Osteocyte (in vitro differentiated cells): ENCODE results near the gene HLX. TPM values are rescaled to one million over a fixed set of nuclear protein-coding genes. Genes with fewer than 3 reads are reported as not detected.

Source experiments
- DNase-seq: peaks from one replicate; pipeline ENCODE4 v3.0.0; 2021; ENCODE audit warnings: mixed read lengths; ENCODE audit not compliant: unreplicated experiment; ENCODE audit errors: extremely low spot score
- H3K27ac Mint-ChIP-seq: one replicate; pipeline ENCODE4 v1.8.0; 2021; ENCODE audit warnings: mild to moderate bottlenecking, mixed read lengths; ENCODE audit not compliant: unreplicated experiment
- H3K27me3 Mint-ChIP-seq: one replicate; pipeline ENCODE4 v1.8.0; 2021; ENCODE audit warnings: mixed read lengths; ENCODE audit not compliant: unreplicated experiment
- H3K36me3 Mint-ChIP-seq: one replicate; pipeline ENCODE4 v1.8.0; 2021; ENCODE audit warnings: mixed read lengths; ENCODE audit not compliant: unreplicated experiment
- H3K4me1 Mint-ChIP-seq: one replicate; pipeline ENCODE4 v1.8.0; 2021; ENCODE audit warnings: mixed read lengths; ENCODE audit not compliant: unreplicated experiment
- H3K4me3 Mint-ChIP-seq: one replicate; pipeline ENCODE4 v1.8.0; 2021; ENCODE audit warnings: mild to moderate bottlenecking, moderate library complexity, mixed read lengths; ENCODE audit not compliant: unreplicated experiment
- H3K9me3 Mint-ChIP-seq: one replicate; pipeline ENCODE4 v1.8.0; 2021; ENCODE audit warnings: mixed read lengths; ENCODE audit not compliant: unreplicated experiment
- total RNA-seq: library from RNA; stranded (reverse); gene quantifications from 2 replicates; pipeline ENCODE4 v1.2.1, GENCODE V29; 2021
- TF ChIP-seq, protein P1 (sequence below): fragments of 200-600 bp; sonication (generic); IDR thresholded peaks from 2 replicates; pipeline ENCODE4 v1.5.0; 2021; ENCODE audit warnings: antibody characterized with exemption, mild to moderate bottlenecking, moderate library complexity

The HLX gene
- total RNA-seq, 1 donor from 2014 or later: 0.54 TPM

DNA sequence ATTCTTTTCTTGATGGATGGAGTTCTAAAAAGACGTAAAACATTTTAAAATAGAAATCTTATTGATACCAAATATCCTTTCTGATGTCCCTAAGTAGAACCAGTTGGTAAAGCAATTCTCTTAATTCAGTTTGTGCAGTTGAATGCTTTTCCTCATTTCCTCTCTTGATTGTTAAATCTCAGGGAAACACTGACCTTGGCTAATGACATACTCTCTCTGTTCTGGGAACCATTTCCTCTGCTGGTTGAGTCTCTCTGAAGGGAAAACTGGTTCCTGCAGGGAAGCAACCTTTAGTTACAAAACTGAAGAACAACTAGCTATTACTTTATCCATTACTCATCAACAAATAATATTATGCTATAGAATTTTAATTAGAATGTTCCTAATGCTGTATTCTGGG, 36.7 kb downstream of the HLX start:
- Mint-ChIP-seq H3K36me3 (no peaks in the 10 kb centered on the region), H3K9me3 (no peaks in the 10 kb centered on the region), H3K4me3 (no peak overlapping the region), H3K27ac (no peak overlapping the region), H3K27me3 (peaks cover 27% of the 10 kb centered on the region), H3K4me1 (no peaks in the 10 kb centered on the region)
- DNase-seq: no peak
- TF ChIP-seq, protein P1, sequence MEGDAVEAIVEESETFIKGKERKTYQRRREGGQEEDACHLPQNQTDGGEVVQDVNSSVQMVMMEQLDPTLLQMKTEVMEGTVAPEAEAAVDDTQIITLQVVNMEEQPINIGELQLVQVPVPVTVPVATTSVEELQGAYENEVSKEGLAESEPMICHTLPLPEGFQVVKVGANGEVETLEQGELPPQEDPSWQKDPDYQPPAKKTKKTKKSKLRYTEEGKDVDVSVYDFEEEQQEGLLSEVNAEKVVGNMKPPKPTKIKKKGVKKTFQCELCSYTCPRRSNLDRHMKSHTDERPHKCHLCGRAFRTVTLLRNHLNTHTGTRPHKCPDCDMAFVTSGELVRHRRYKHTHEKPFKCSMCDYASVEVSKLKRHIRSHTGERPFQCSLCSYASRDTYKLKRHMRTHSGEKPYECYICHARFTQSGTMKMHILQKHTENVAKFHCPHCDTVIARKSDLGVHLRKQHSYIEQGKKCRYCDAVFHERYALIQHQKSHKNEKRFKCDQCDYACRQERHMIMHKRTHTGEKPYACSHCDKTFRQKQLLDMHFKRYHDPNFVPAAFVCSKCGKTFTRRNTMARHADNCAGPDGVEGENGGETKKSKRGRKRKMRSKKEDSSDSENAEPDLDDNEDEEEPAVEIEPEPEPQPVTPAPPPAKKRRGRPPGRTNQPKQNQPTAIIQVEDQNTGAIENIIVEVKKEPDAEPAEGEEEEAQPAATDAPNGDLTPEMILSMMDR: no peak

DNA sequence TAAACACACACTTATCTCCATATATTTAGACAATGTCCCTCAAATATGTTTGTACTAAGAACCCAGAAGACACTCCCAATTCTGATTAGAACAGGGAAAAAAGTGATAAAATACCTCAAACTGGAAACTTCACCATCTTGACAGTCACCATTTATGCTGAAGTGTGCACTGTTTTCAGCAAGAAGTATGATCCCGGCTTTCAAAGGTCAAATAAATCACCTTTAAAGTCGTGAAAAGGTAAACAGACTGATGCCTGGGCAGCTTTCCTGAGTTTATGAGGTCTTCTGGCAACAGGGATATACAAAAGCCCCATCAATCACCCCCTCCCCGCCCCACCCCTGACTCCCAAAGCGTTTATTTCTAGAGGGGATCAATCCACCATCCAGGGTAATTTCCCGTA, 37.9 kb downstream of the HLX start:
- Mint-ChIP-seq H3K27me3 (peaks cover 23% of the 10 kb centered on the region), H3K9me3 (no peaks in the 10 kb centered on the region)
- TF ChIP-seq, protein P1: no peak

DNA sequence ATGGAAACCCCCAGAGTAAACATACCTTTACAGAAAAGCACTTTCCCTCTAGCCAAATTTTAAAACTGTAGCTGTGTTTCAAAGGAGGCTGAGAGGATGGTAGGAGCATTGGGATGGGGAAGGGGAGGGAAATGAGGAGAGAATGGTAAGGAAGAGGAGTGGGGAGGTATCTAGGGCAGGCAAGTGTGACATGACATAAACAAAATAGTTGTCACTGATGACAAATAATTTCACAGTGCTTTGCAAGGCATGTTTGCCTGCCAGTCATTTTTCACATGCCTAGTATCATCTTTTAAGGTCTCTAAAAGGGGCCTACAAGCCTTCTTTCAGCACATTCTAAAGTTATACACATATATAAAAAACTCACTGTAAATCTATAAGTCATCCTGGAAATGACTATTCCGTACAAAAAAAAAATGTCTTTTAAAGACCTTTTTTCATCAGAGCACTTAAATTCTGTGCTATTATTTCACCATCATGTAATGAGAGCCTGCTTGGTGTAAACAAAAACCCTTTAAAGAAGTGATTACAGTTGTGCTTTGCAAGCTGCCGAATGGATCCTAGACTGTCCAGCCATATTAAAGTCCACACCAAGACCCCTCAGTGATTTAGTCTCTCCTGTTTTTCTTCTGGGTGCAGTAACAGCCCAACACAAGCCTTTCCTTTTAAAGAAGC, 38.4 kb downstream of the HLX start:
- H3K4me3 Mint-ChIP-seq: no peak overlapping the region
- no peaks in the 10 kb centered on the region for H3K9me3 Mint-ChIP-seq
- DNase-seq: no peak
- H3K27ac Mint-ChIP-seq: no peak overlapping the region
- H3K4me1 Mint-ChIP-seq: no peaks in the 10 kb centered on the region
- TF ChIP-seq, protein P1: no peak
- H3K36me3 Mint-ChIP-seq: no peaks in the 10 kb centered on the region
- peaks cover 19% of the 10 kb centered on the region for H3K27me3 Mint-ChIP-seq

More for the DNA sequence above, 37.9 kb downstream of the HLX start:
- DNase-seq: no peak
- no peak overlapping the region for H3K4me3 Mint-ChIP-seq
- no peaks in the 10 kb centered on the region for H3K4me1 Mint-ChIP-seq
- H3K36me3 Mint-ChIP-seq: no peaks in the 10 kb centered on the region
- H3K27ac Mint-ChIP-seq: no peak overlapping the region

DNA sequence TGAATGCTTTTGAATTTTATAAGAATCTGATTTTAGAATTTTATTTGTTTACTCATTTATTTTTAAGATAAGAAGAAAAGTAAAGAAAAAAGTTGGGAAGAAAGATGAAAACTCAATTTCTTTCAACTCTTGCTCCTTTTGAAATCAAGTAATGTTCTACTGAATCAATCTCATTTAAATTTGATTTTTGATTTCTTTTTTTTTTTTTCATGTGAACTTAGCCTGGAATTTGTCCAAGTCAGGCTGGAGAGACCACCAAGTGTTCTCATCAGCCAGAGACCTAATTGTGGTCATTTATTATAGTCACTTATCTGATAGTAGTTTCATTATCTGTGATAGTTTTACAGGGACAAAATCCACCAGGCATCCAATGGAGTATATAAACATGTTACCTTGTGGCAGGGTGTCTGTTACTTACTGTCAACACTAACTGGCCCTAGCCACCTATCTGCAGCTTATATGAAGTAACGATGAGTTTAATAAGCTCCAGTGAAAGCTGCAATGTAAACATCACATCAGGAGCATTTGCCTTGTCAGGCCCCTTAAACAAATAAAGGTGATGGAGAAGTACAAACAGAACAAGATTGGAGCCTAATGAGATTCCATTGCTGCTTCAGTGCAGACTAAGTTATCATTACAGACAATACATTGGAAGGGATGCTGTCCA, 39.2 kb downstream of the HLX start:
- TF ChIP-seq, protein P1: no peak
- Mint-ChIP-seq H3K27me3 (peaks cover 18% of the 10 kb centered on the region), H3K36me3 (no peaks in the 10 kb centered on the region), H3K27ac (no peak overlapping the region), H3K9me3 (no peaks in the 10 kb centered on the region), H3K4me3 (no peak overlapping the region), H3K4me1 (no peaks in the 10 kb centered on the region)
- no peak for DNase-seq

DNA sequence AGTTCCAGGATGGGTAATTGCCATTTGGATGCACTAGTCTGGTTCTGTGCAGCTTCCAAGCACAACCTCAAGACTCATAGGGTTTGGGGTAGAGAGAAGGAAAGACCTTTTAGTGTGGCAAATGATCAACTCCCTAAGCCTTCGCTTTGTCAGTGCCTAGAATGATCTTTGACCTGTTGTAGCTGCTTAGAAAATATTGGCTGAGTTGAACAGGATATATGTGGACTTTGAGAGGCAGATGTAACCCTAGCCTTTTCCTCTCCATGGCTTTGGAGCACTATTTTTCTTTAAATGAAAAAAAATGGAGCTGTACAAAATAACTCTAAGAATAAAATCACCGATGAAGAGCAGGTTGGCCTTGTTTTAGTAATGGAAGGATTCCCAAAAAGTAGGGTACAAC, 41.7 kb downstream of the HLX start:
- peaks cover 3% of the 10 kb centered on the region for H3K27me3 Mint-ChIP-seq

More for the DNA sequence above, 41.7 kb downstream of the HLX start:
- no peak for DNase-seq
- TF ChIP-seq, protein P1: no peak
- Mint-ChIP-seq H3K9me3 (no peaks in the 10 kb centered on the region), H3K36me3 (no peaks in the 10 kb centered on the region), H3K4me3 (no peak overlapping the region), H3K27ac (no peak overlapping the region), H3K4me1 (no peaks in the 10 kb centered on the region)
